Measurements from ENCODE around the gene TIMM21. TPM values are rescaled to one million over a fixed set of nuclear protein-coding genes. Genes with fewer than 3 reads are reported as not detected.

Gene TIMM21
- total and polyA plus RNA-seq, 2 of the 13 experiments (the other 11 are each of a cell fraction or from before 2014, with no cell fraction given), result 29.6 to 62.3 TPM

GRCh38 chr18:74139888-74140287 is 8.4 kb upstream of the TIMM21 start:
- Histone ChIP-seq H3K79me2 (ENCODE audit: insufficient read depth, low read length) (no peaks in the 10 kb centered on the region), H3K4me3 (replicated peaks in 1 of 3; ENCODE audit: insufficient read depth in 1 of 3, low read depth in 2 of 3, low read length in 3 of 3) (no peak overlapping the region), H3K4me2 (ENCODE audit: low read depth, low read length) (no peak overlapping the region), H3K4me1 (ENCODE audit: insufficient read depth, low read length) (no peaks in the 10 kb centered on the region), H3K9ac (ENCODE audit: insufficient read depth, low read depth, low read length) (no peak overlapping the region), H3K36me3 (replicated peaks in 1 of 2; ENCODE audit: control insufficient read depth in 1 of 2, insufficient read depth in 2 of 2, low read length in 2 of 2) (no peaks in the 10 kb centered on the region), H2AFZ (ENCODE audit: low read length) (no peak overlapping the region), H3K9me3 (ENCODE audit: low read length) (no peaks in the 10 kb centered on the region), H4K20me1 (ENCODE audit: insufficient read depth, low read length) (no peaks in the 10 kb centered on the region), H3K27me3 (ENCODE audit: control insufficient read depth in 1 of 2, insufficient read depth in 2 of 2, low read length in 2 of 2) (peaks cover 4 to 37% of the 10 kb centered on the region in 2 experiments; a peak in 4 of 5 replicates), H3K27ac (ENCODE audit: extremely low read length, insufficient read depth, low read length) (no peak overlapping the region)
- FAIRE-seq (no peak), DNase-seq (ENCODE audit: low spot score) (no peak), ATAC-seq (no peak)
- TF ChIP-seq ZNF136 (CRISPR knock-in tag; IDR thresholded peaks at IDR 0.05; ENCODE audit: low read depth) (no peak), ZNF138 (CRISPR knock-in tag; IDR thresholded peaks at IDR 0.05; ENCODE audit: low read depth) (no peak), ZNF292 (CRISPR knock-in tag; IDR thresholded peaks at IDR 0.05; ENCODE audit: borderline replicate concordance, low read depth) (no peak), ZBTB4 (CRISPR knock-in tag; IDR thresholded peaks at IDR 0.05; ENCODE audit: borderline replicate concordance) (no peak), POLR2AphosphoS2 (IDR thresholded peaks at IDR 0.05; ENCODE audit: low read depth, low read length) (no peak), TFDP2 (CRISPR knock-in tag; IDR thresholded peaks at IDR 0.05) (no peak), CREB1 (IDR thresholded peaks at IDR 0.05) (peak; percentile 28; the same call in 1 of the 2 replicates), CREB1 (CRISPR knock-in tag; IDR thresholded peaks at IDR 0.05) (no peak)
- ChIA-PET CTCF (ENCODE audit: low intra/inter-chr PET ratio, low total read pairs) (no interaction called here), POLR2A (no interaction called here)
- intact Hi-C loops (cut with micrococcal nuclease; ENCODE audit: unreplicated experiment) (no loop called here), in situ Hi-C loops (cut with HindIII; ENCODE audit: extremely low pct_ligation_motif_present, low pct_unique_long_range_greater_than_20kb) (no loop called here)
- WGBS (ENCODE audit: low lambda C conversion rate), result under 1% methylated on average over 3 of the region's 3 CpGs
- BruUV-seq (replicated peaks), result no TSS peak

Data from HepG2 (cell line).